ENCODE data around the gene LRRN1. TPM values are rescaled to one million over a fixed set of nuclear protein-coding genes. Genes with fewer than 3 reads are reported as not detected.
"Not testable (repeated sequence)": the region's sequence is repeated elsewhere in the genome, so short reads cannot be mapped to it uniquely, and the experiment has no call there.

LRRN1 gene
- total RNA-seq, 2 experiments from 2014 or later = 1.2 to 1.4 TPM

- H3K9me3 Mint-ChIP-seq = peaks cover under 1% of the 10 kb centered on the region
- DNase-seq (no peak), ATAC-seq (ENCODE audit: low read depth) (no peak)
- POLR2A ChIA-PET = no interaction called here
- no peaks in the 10 kb centered on the region for H3K27me3 Mint-ChIP-seq
- H3K27ac Mint-ChIP-seq = no peak overlapping the region
- H3K4me3 Mint-ChIP-seq = no peak overlapping the region
- no peaks in the 10 kb centered on the region for H3K4me1 Mint-ChIP-seq
- peaks cover 1% of the 10 kb centered on the region for H3K36me3 Mint-ChIP-seq
These were observed 25.8 kb downstream of the LRRN1 start for GRCh38 chr3:3825035-3825434.

GRCh38 chr3:3826521-3826920 lies 27.3 kb downstream of the LRRN1 start:
- Mint-ChIP-seq H3K27me3 (no peaks in the 10 kb centered on the region), H3K4me3 (no peak overlapping the region), H3K36me3 (peaks cover 1% of the 10 kb centered on the region), H3K4me1 (no peaks in the 10 kb centered on the region), H3K27ac (no peak overlapping the region), H3K9me3 (peaks cover 4% of the 10 kb centered on the region)
- ATAC-seq (ENCODE audit: low read depth) (no peak), DNase-seq (no peak)
- POLR2A ChIA-PET = no interaction called here

- H3K9me3 Mint-ChIP-seq = peaks cover 4% of the 10 kb centered on the region
- DNase-seq (no peak), ATAC-seq (ENCODE audit: low read depth) (no peak)
- H3K4me1 Mint-ChIP-seq = no peaks in the 10 kb centered on the region
- POLR2A ChIA-PET = no interaction called here
- peaks cover 1% of the 10 kb centered on the region for H3K36me3 Mint-ChIP-seq
- no peak overlapping the region for H3K27ac Mint-ChIP-seq
- H3K4me3 Mint-ChIP-seq = no peak overlapping the region
- H3K27me3 Mint-ChIP-seq = no peaks in the 10 kb centered on the region
These were observed 27.9 kb downstream of the LRRN1 start for GRCh38 chr3:3827111-3827510.

- H3K27me3 Mint-ChIP-seq; DNase-seq; H3K4me3 Mint-ChIP-seq; H3K36me3 Mint-ChIP-seq; ATAC-seq (ENCODE audit: low read depth); H3K27ac Mint-ChIP-seq; H3K4me1 Mint-ChIP-seq; H3K9me3 Mint-ChIP-seq; POLR2A ChIA-PET: not testable (repeated sequence)
These were observed 29.2 kb downstream of the LRRN1 start for GRCh38 chr3:3828417-3828816.

GRCh38 chr3:3836845-3837244 lies 37.6 kb downstream of the LRRN1 start:
- Mint-ChIP-seq H3K4me1 (peaks cover 8% of the 10 kb centered on the region), H3K9me3 (peaks cover 14% of the 10 kb centered on the region), H3K27me3 (no peaks in the 10 kb centered on the region), H3K4me3 (no peak overlapping the region), H3K36me3 (peaks cover 3% of the 10 kb centered on the region), H3K27ac (no peak overlapping the region)
- POLR2A ChIA-PET = no interaction called here
- DNase-seq = no peak
- no peak for ATAC-seq (ENCODE audit: low read depth)

- no peak for DNase-seq
- ATAC-seq (ENCODE audit: low read depth) = no peak
- Mint-ChIP-seq H3K9me3 (peaks cover 9% of the 10 kb centered on the region), H3K4me1 (no peaks in the 10 kb centered on the region), H3K27me3 (no peaks in the 10 kb centered on the region), H3K27ac (no peak overlapping the region), H3K36me3 (peaks cover 1% of the 10 kb centered on the region), H3K4me3 (no peak overlapping the region)
- POLR2A ChIA-PET = no interaction called here
These were observed 43.1 kb downstream of the LRRN1 start for GRCh38 chr3:3842356-3842755.

GRCh38 chr3:3847994-3848922 lies 49.0 kb downstream of the LRRN1 start:
- H3K36me3 Mint-ChIP-seq = no peaks in the 10 kb centered on the region
- no peaks in the 10 kb centered on the region for H3K4me1 Mint-ChIP-seq
- no peak overlapping the region for H3K27ac Mint-ChIP-seq
- H3K9me3 Mint-ChIP-seq = no peaks in the 10 kb centered on the region
- DNase-seq = no peak
- H3K4me3 Mint-ChIP-seq = no peak overlapping the region
- ATAC-seq (ENCODE audit: low read depth) = no peak
- POLR2A ChIA-PET = no interaction called here
- no peaks in the 10 kb centered on the region for H3K27me3 Mint-ChIP-seq

- no peaks in the 10 kb centered on the region for H3K27me3 Mint-ChIP-seq
- H3K9me3 Mint-ChIP-seq = no peaks in the 10 kb centered on the region
- no peaks in the 10 kb centered on the region for H3K36me3 Mint-ChIP-seq
- ATAC-seq (ENCODE audit: low read depth) = no peak
- DNase-seq = no peak
- H3K4me3 Mint-ChIP-seq = no peak overlapping the region
- no peak overlapping the region for H3K27ac Mint-ChIP-seq
- H3K4me1 Mint-ChIP-seq = no peaks in the 10 kb centered on the region
- POLR2A ChIA-PET = no interaction called here
These were observed 49.7 kb downstream of the LRRN1 start for GRCh38 chr3:3848923-3849275.

- Mint-ChIP-seq H3K4me1 (no peaks in the 10 kb centered on the region), H3K27ac (no peak overlapping the region), H3K36me3 (no peaks in the 10 kb centered on the region), H3K4me3 (no peak overlapping the region), H3K27me3 (no peaks in the 10 kb centered on the region), H3K9me3 (no peaks in the 10 kb centered on the region)
- POLR2A ChIA-PET = no interaction called here
- DNase-seq = no peak
- ATAC-seq (ENCODE audit: low read depth) = no peak
These were observed 52.5 kb downstream of the LRRN1 start for GRCh38 chr3:3851621-3852323.

GRCh38 chr3:3853544-3853943 lies 54.3 kb downstream of the LRRN1 start:
- ATAC-seq (ENCODE audit: low read depth) (no peak), DNase-seq (no peak)
- Mint-ChIP-seq H3K4me1 (no peaks in the 10 kb centered on the region), H3K27me3 (no peaks in the 10 kb centered on the region), H3K9me3 (no peaks in the 10 kb centered on the region), H3K27ac (no peak overlapping the region), H3K4me3 (no peak overlapping the region), H3K36me3 (no peaks in the 10 kb centered on the region)
- POLR2A ChIA-PET = no interaction called here

GRCh38 chr3:3855056-3855455 lies 55.8 kb downstream of the LRRN1 start:
- Mint-ChIP-seq H3K9me3 (no peaks in the 10 kb centered on the region), H3K4me1 (no peaks in the 10 kb centered on the region), H3K27ac (no peak overlapping the region), H3K36me3 (no peaks in the 10 kb centered on the region), H3K4me3 (no peak overlapping the region), H3K27me3 (no peaks in the 10 kb centered on the region)
- DNase-seq (no peak), ATAC-seq (ENCODE audit: low read depth) (no peak)
- POLR2A ChIA-PET = no interaction called here

GRCh38 chr3:3860235-3860634 lies 61.0 kb downstream of the LRRN1 start:
- H3K36me3 Mint-ChIP-seq = no peaks in the 10 kb centered on the region
- no peak overlapping the region for H3K4me3 Mint-ChIP-seq
- no peak for DNase-seq
- no peaks in the 10 kb centered on the region for H3K27me3 Mint-ChIP-seq
- no peaks in the 10 kb centered on the region for H3K9me3 Mint-ChIP-seq
- POLR2A ChIA-PET = no interaction called here
- H3K27ac Mint-ChIP-seq = no peak overlapping the region
- ATAC-seq (ENCODE audit: low read depth) = no peak
- H3K4me1 Mint-ChIP-seq = no peaks in the 10 kb centered on the region

- no peak for ATAC-seq (ENCODE audit: low read depth)
- H3K4me3 Mint-ChIP-seq = no peak overlapping the region
- no peaks in the 10 kb centered on the region for H3K36me3 Mint-ChIP-seq
- no peaks in the 10 kb centered on the region for H3K27me3 Mint-ChIP-seq
- no peaks in the 10 kb centered on the region for H3K4me1 Mint-ChIP-seq
- DNase-seq = no peak
- no peak overlapping the region for H3K27ac Mint-ChIP-seq
- peaks cover 2% of the 10 kb centered on the region for H3K9me3 Mint-ChIP-seq
- POLR2A ChIA-PET = no interaction called here
These were observed 63.3 kb downstream of the LRRN1 start for GRCh38 chr3:3862534-3862933.

GRCh38 chr3:3875491-3875890 lies 76.3 kb downstream of the LRRN1 start:
- Mint-ChIP-seq H3K4me1 (no peaks in the 10 kb centered on the region), H3K9me3 (no peaks in the 10 kb centered on the region), H3K27ac (no peak overlapping the region), H3K27me3 (no peaks in the 10 kb centered on the region), H3K4me3 (no peak overlapping the region), H3K36me3 (no peaks in the 10 kb centered on the region)
- no peak for DNase-seq
- POLR2A ChIA-PET = no interaction called here
- ATAC-seq (ENCODE audit: low read depth) = no peak
